NCI-H2171 (cell line): Measurements from ENCODE around the gene ANKS1B.
"Not testable (repeated sequence)": the region's sequence is repeated elsewhere in the genome, so short reads cannot be mapped to it uniquely, and the experiment has no call there.

Source experiments
- DNase-seq: peaks from one replicate; lab custom pipeline; 2025; lab: John Stamatoyannopoulos, UW

ANKS1B gene

GRCh38 chr12:99984271-99985128 is at the start of gene ANKS1B:
Gene ANKS1B (minus strand): TSS chr12:99984936. CDS start chr12:99984237, 699 bp downstream.
- peak; percentile 89 for DNase-seq

GRCh38 chr12:100031836-100032235 is 47.1 kb upstream of the ANKS1B start:
- no peak for DNase-seq

- no peak for DNase-seq
Observed at GRCh38 chr12:100027671-100028070, 42.9 kb upstream of the ANKS1B start.

GRCh38 chr12:100026241-100026640 is 41.5 kb upstream of the ANKS1B start:
- no peak for DNase-seq

GRCh38 chr12:100024974-100025555 is 40.3 kb upstream of the ANKS1B start:
- no peak for DNase-seq

GRCh38 chr12:100020370-100020769 is 35.6 kb upstream of the ANKS1B start:
- DNase-seq = no peak

GRCh38 chr12:100017056-100017455 is 32.3 kb upstream of the ANKS1B start:
- DNase-seq = no peak

- DNase-seq = not testable (repeated sequence)
Observed at GRCh38 chr12:100016304-100016703, 31.6 kb upstream of the ANKS1B start.

- DNase-seq = peak; percentile 3
Observed at GRCh38 chr12:100005846-100006245, 21.1 kb upstream of the ANKS1B start.

- DNase-seq = no peak
Observed at GRCh38 chr12:99997806-99998205, 13.1 kb upstream of the ANKS1B start.

- DNase-seq = no peak
Observed at GRCh38 chr12:99996095-99996494, 11.4 kb upstream of the ANKS1B start.

- no peak for DNase-seq
Observed at GRCh38 chr12:99985631-99986030, 895 bp upstream of the ANKS1B start.

GRCh38 chr12:99985129-99985570 is 414 bp upstream of the ANKS1B start:
- DNase-seq = no peak

GRCh38 chr12:99983456-99984258 is 1.1 kb downstream of the ANKS1B start:
- peak; percentile 56 for DNase-seq

GRCh38 chr12:99981639-99982190 is 3.0 kb downstream of the ANKS1B start:
- no peak for DNase-seq

GRCh38 chr12:99979471-99979870 is 5.3 kb downstream of the ANKS1B start:
- no peak for DNase-seq

GRCh38 chr12:99978152-99978551 is 6.6 kb downstream of the ANKS1B start:
- DNase-seq = no peak

GRCh38 chr12:99977550-99977949 is 7.2 kb downstream of the ANKS1B start:
- DNase-seq = no peak

- DNase-seq = no peak
Observed at GRCh38 chr12:99976762-99977161, 8.0 kb downstream of the ANKS1B start.

- DNase-seq = no peak
Observed at GRCh38 chr12:99975321-99975720, 9.4 kb downstream of the ANKS1B start.

- DNase-seq = no peak
Observed at GRCh38 chr12:99974146-99974545, 10.6 kb downstream of the ANKS1B start.

- no peak for DNase-seq
Observed at GRCh38 chr12:99966429-99966828, 18.3 kb downstream of the ANKS1B start.
